H1 (cell line): ENCODE data around the gene MAJIN. TPM values are rescaled to one million over a fixed set of nuclear protein-coding genes. Genes with fewer than 3 reads are reported as not detected.

Experiments used
- CTCF ChIA-PET: fragments of 300-600 bp; sonication (Branson Sonifier 250); formaldehyde crosslinking; loops from one replicate; lab custom pipeline; 2021; ENCODE audit not compliant: partially characterized antibody; lab: Charles Lee
- POLR2A ChIA-PET: fragments of 300-600 bp; sonication (Branson Sonifier 250); formaldehyde crosslinking; loops from one replicate; lab custom pipeline; 2021; ENCODE audit warnings: inconsistent platforms; ENCODE audit not compliant: partially characterized antibody; lab: Charles Lee
- DNase-seq, 2 experiments: peaks; one replicate each; pipeline versions ENCODE4 v3.0.0 to v3.0.0-alpha.2; 2010 to 2022; ENCODE audit warnings: low spot score in 2 of 2, low read depth in 1 of 2, mixed read lengths in 1 of 2
- FAIRE-seq: peaks from 2 replicates; lab custom pipeline; 2011; peaks lifted over from hg19 to GRCh38; lab: Jason Lieb, UNC
- H2AFZ ChIP-seq: 2 replicates; pipeline ENCODE4 v1.8.1; 2012; ENCODE audit warnings: low read length, inconsistent platforms
- H2AK5ac ChIP-seq: 2 replicates; pipeline ENCODE4 v1.6.1; 2013; ENCODE audit warnings: low read depth, low read length
- H2BK120ac ChIP-seq: replicated peaks from 2 replicates; pipeline ENCODE3; 2013; ENCODE audit warnings: low read depth, low read length, inconsistent platforms
- H2BK12ac ChIP-seq: 2 replicates; pipeline ENCODE4 v1.6.1; 2013; ENCODE audit warnings: low read depth, low read length
- H2BK15ac ChIP-seq: 2 replicates; pipeline ENCODE4 v1.6.1; 2013; ENCODE audit warnings: low read length
- H2BK20ac ChIP-seq: 2 replicates; pipeline ENCODE4 v1.6.1; 2013; ENCODE audit warnings: low read length
- H2BK5ac ChIP-seq: 2 replicates; pipeline ENCODE4 v1.6.1; 2013; ENCODE audit warnings: low read depth, low read length
- H3K14ac ChIP-seq: 2 replicates; pipeline ENCODE4 v1.6.1; 2013; ENCODE audit warnings: inconsistent platforms; ENCODE audit not compliant: insufficient read length
- H3K18ac ChIP-seq: 2 replicates; pipeline ENCODE4 v1.6.1; 2013; ENCODE audit warnings: low read length; ENCODE audit errors: extremely low read depth
- H3K23ac ChIP-seq: 2 replicates; pipeline ENCODE4 v1.6.1; 2013; ENCODE audit warnings: inconsistent platforms; ENCODE audit not compliant: insufficient read length
- H3K23me2 ChIP-seq: 2 replicates; pipeline ENCODE4 v1.6.1; 2013; ENCODE audit warnings: low read depth, low read length
- H3K27ac ChIP-seq: 2 replicates; pipeline ENCODE4 v1.6.1; 2011; ENCODE audit warnings: low read depth, low read length, inconsistent platforms
- H3K27me3 ChIP-seq, 4 experiments: replicated peaks in 1 of 4; 1 replicate in 1 of 4; 2 replicates in 3 of 4; pipeline versions ENCODE4 v1.6.1 to v1.8.1; 2011 to 2013; ENCODE audit warnings: low read length in 3 of 4, mild to moderate bottlenecking in 3 of 4, inconsistent platforms in 2 of 4, mixed read lengths in 2 of 4, moderate library complexity in 1 of 4; ENCODE audit not compliant: control insufficient read depth in 3 of 4, insufficient read depth in 3 of 4; ENCODE audit errors: extremely low read depth in 1 of 4
- H3K36me3 ChIP-seq, 4 experiments: 2 replicates each; pipeline versions ENCODE4 v1.6.1 to v1.8.1; 2011 to 2013; ENCODE audit warnings: mild to moderate bottlenecking in 4 of 4, low read length in 3 of 4, moderate library complexity in 2 of 4, control low read depth in 1 of 4, inconsistent platforms in 1 of 4; ENCODE audit not compliant: insufficient read depth in 4 of 4, control insufficient read depth in 2 of 4
- H3K4ac ChIP-seq: replicated peaks from 2 replicates; pipeline ENCODE3; 2013; ENCODE audit warnings: low read length, low read depth, mixed read lengths, inconsistent platforms; ENCODE audit not compliant: insufficient read length
- H3K4me1 ChIP-seq, 4 experiments: replicated peaks in 1 of 4; 1 replicate in 1 of 4; 2 replicates in 3 of 4; pipeline versions ENCODE4 v1.6.1 to v1.8.1; 2011 to 2013; ENCODE audit warnings: low read length in 3 of 4, inconsistent platforms in 2 of 4, mixed read lengths in 1 of 4; ENCODE audit not compliant: insufficient read depth in 4 of 4, control insufficient read depth in 3 of 4
- H3K4me2 ChIP-seq, 2 experiments: 2 replicates each; pipeline versions ENCODE4 v1.6.1 to v1.8.1; 2011 to 2013; ENCODE audit warnings: low read depth in 2 of 2, low read length in 2 of 2, control low read depth in 1 of 2, inconsistent platforms in 1 of 2, mild to moderate bottlenecking in 1 of 2; ENCODE audit not compliant: insufficient read depth in 1 of 2
- H3K4me3 ChIP-seq, 4 experiments: fragments of 200-600, 300-600 bp in 1 of 4; sonication (generic), shearing (Covaris generic), sonication (Bioruptor Twin) in 1 of 4; 2 replicates each; pipeline versions ENCODE4 v1.5.1 to v1.8.1; 2011 to 2016; ENCODE audit warnings: low read length in 4 of 4, low read depth in 3 of 4, control low read depth in 2 of 4, inconsistent platforms in 2 of 4, mild to moderate bottlenecking in 2 of 4, mixed read lengths in 1 of 4, moderate library complexity in 1 of 4; ENCODE audit not compliant: insufficient read depth in 2 of 4; ENCODE audit errors: extremely low read depth in 1 of 4
- H3K56ac ChIP-seq: replicated peaks from 2 replicates; pipeline ENCODE3; 2013; ENCODE audit warnings: low read depth, mild to moderate bottlenecking, mixed read lengths, low read length, inconsistent platforms; ENCODE audit not compliant: insufficient read length
- H3K79me1 ChIP-seq: 2 replicates; pipeline ENCODE4 v1.6.1; 2013; ENCODE audit warnings: low read depth, low read length, control low read depth
- H3K79me2 ChIP-seq, 2 experiments: 2 replicates each; pipeline versions ENCODE4 v1.6.1 to v1.8.1; 2012 to 2013; ENCODE audit warnings: low read length in 2 of 2, mild to moderate bottlenecking in 2 of 2, inconsistent platforms in 1 of 2; ENCODE audit not compliant: insufficient read depth in 2 of 2, control insufficient read depth in 1 of 2
- H3K9ac ChIP-seq, 4 experiments: replicated peaks in 1 of 4; 1 replicate in 1 of 4; 2 replicates in 3 of 4; pipeline versions ENCODE4 v1.6.1 to v1.8.1; 2011 to 2013; ENCODE audit warnings: low read depth in 3 of 4, low read length in 3 of 4, control low read depth in 2 of 4, mild to moderate bottlenecking in 2 of 4, moderate library complexity in 2 of 4, inconsistent platforms in 1 of 4; ENCODE audit errors: extremely low read depth in 1 of 4
- H3K9me3 ChIP-seq, 2 experiments: 2 replicates each; pipeline versions ENCODE4 v1.6.1 to v1.8.1; 2012 to 2013; ENCODE audit warnings: mild to moderate bottlenecking in 2 of 2, moderate library complexity in 2 of 2, control low read depth in 1 of 2, inconsistent platforms in 1 of 2, low read depth in 1 of 2, low read length in 1 of 2, mixed read lengths in 1 of 2; ENCODE audit not compliant: insufficient read depth in 2 of 2
- H4K20me1 ChIP-seq, 2 experiments: replicated peaks in 1 of 2; 2 replicates each; pipeline versions ENCODE3 to v1.8.1; 2011 to 2013; ENCODE audit warnings: inconsistent platforms in 2 of 2, low read length in 2 of 2, mild to moderate bottlenecking in 1 of 2; ENCODE audit not compliant: insufficient read depth in 2 of 2, control insufficient read depth in 1 of 2
- H4K5ac ChIP-seq: 2 replicates; pipeline ENCODE4 v1.6.1; 2013; ENCODE audit warnings: low read length, low read depth, mixed read lengths, inconsistent platforms; ENCODE audit not compliant: insufficient read length
- H4K8ac ChIP-seq: 2 replicates; pipeline ENCODE4 v1.8.0; 2013; ENCODE audit warnings: mild to moderate bottlenecking, moderate library complexity, low read length, inconsistent platforms; ENCODE audit not compliant: insufficient read depth; ENCODE audit errors: extremely low read depth
- H4K91ac ChIP-seq: replicated peaks from 2 replicates; pipeline ENCODE3; 2013; ENCODE audit warnings: low read length, mixed read lengths, inconsistent platforms; ENCODE audit not compliant: insufficient read length
- BCL11A ChIP-seq, 2 experiments: IDR thresholded peaks; one replicate each; pipeline ENCODE4 v1.6.1; 2011; ENCODE audit warnings: low read depth in 2 of 2, low read length in 2 of 2, mild to moderate bottlenecking in 2 of 2
- CHD1 ChIP-seq: IDR thresholded peaks from 2 replicates; pipeline ENCODE4 v1.6.1; 2012; ENCODE audit warnings: low read depth, low read length, improper control_type of control experiment
- NANOG ChIP-seq: IDR thresholded peaks from 2 replicates; pipeline ENCODE4 v1.6.1; 2011; ENCODE audit warnings: low read length, low read depth, mild to moderate bottlenecking, inconsistent platforms; ENCODE audit not compliant: insufficient read depth, poor library complexity, severe bottlenecking
- POLR2A ChIP-seq, 2 experiments: IDR thresholded peaks; 1 replicate in 1 of 2; 2 replicates in 1 of 2; pipeline ENCODE4 v1.6.1; 2011; ENCODE audit warnings: low read depth in 2 of 2, low read length in 2 of 2, mild to moderate bottlenecking in 2 of 2; ENCODE audit errors: control extremely low read depth in 1 of 2
- POU5F1 ChIP-seq: IDR thresholded peaks from 2 replicates; pipeline ENCODE4 v1.6.1; 2011; ENCODE audit warnings: low read depth, mild to moderate bottlenecking, low read length, moderate library complexity
- RBBP5 ChIP-seq: IDR thresholded peaks from 2 replicates; pipeline ENCODE4 v1.7.1; 2012; ENCODE audit warnings: low read depth, mild to moderate bottlenecking, inconsistent platforms, low read length, moderate library complexity, borderline replicate concordance
- RXRA ChIP-seq: IDR thresholded peaks from 2 replicates; pipeline ENCODE4 v1.6.1; 2011; ENCODE audit warnings: low read depth, mild to moderate bottlenecking, low read length, moderate library complexity; ENCODE audit not compliant: insufficient read depth
- SIX5 ChIP-seq: IDR thresholded peaks from 2 replicates; pipeline ENCODE4 v1.6.1; 2011; ENCODE audit warnings: mild to moderate bottlenecking, low read depth, low read length
- WGBS, 2 experiments: shearing (Covaris generic) in 1 of 2; methylation state at CpG; one replicate each; pipeline versions ENCODE4 v1.1.6 to v1.1.7; 2013 to 2015; ENCODE audit warnings: low lambda C conversion rate in 2 of 2, mixed read lengths in 2 of 2, inconsistent platforms in 1 of 2, low coverage in 1 of 2, missing lambda C conversion rate in 1 of 2; ENCODE audit not compliant: insufficient replicate concordance in 2 of 2, insufficient coverage in 1 of 2, insufficient read length in 1 of 2; ENCODE audit errors: extremely low coverage in 1 of 2, missing lambda C conversion rate in 1 of 2; 5-methylcytosine and 5-hydroxymethylcytosine counted together
- polyA plus RNA-seq, 7 experiments: library from polyadenylated mRNA; depleted of rRNA in 3 of 7; stranded (reverse) in 5 of 7; unstranded in 2 of 7; fragments of >200 nt in 5 of 7; fragments of 200-250 nt in 2 of 7; gene quantifications; 1 replicate in 5 of 7; 2 replicates in 1 of 7; 4 replicates in 1 of 7; pipeline versions ENCODE4 v1.2.1 to v1.2.3, GENCODE V29; 2011 to 2013; ENCODE audit warnings: missing spikeins in 2 of 7, mixed read lengths in 2 of 7
- total RNA-seq: library from RNA; stranded (reverse); fragmentation: NEBNext Ultra II Directional; extraction: Animal tissue kit (Norgen Biotek cat#: 25700); gene quantifications from 2 replicates; pipeline ENCODE4 v1.2.1, GENCODE V29; 2021

Gene MAJIN
- total and polyA plus RNA-seq, 2 of the 8 experiments (the other 6 are each of a cell fraction or from before 2014, with no cell fraction given): not detected

GRCh38 chr11:64918017-64918416, 53.9 kb downstream of the MAJIN start:
- Histone ChIP-seq H3K27me3 (no peaks in the 10 kb centered on the region), H3K4me1 (peaks cover 0 to 11% (median 4%) of the 10 kb centered on the region in 4 experiments; a peak in 5 of 7 replicates), H2BK5ac (peak overlapping the region; percentile 49; the same call in 1 of the 2 replicates), H2BK20ac (no peak overlapping the region), H3K23me2 (peaks cover 13% of the 10 kb centered on the region), H4K8ac (0 out of 2 replicates have a peak overlapping the region, but pooled peaks have one; percentile 51), H2AK5ac (no peak overlapping the region), H3K79me1 (0 out of 2 replicates have a peak, but pooled peaks cover 3% of the 10 kb centered on the region), H3K14ac (no peak overlapping the region), H3K36me3 (peaks cover 0 to 3% (median 0%) of the 10 kb centered on the region in 4 experiments; a peak in 3 of 8 replicates), H4K91ac (no peak overlapping the region), H2BK15ac (no peak overlapping the region), H2BK120ac (no peak overlapping the region), H3K18ac (no peak overlapping the region), H3K4ac (no peak overlapping the region), H4K5ac (peak overlapping the region; percentile 33), H3K9me3 (no peaks in the 10 kb centered on the region), H2AFZ (no peak overlapping the region), H3K23ac (no peak overlapping the region), H3K56ac (no peak overlapping the region), H3K9ac (no peak overlapping the region), H3K4me2 (peak overlapping the region; percentile 67 to 98), H2BK12ac (no peak overlapping the region), H3K79me2 (no peaks in the 10 kb centered on the region), H4K20me1 (peaks cover 0 to 2% of the 10 kb centered on the region in 2 experiments), H3K27ac (no peak overlapping the region), H3K4me3 (peak overlapping the region; percentile 42 to 74 (median 58); a peak in 7 of 8 replicates)
- ChIA-PET CTCF (interaction anchor here (0.6 to 6.1 kb wide), 7 partner anchors 10 to 95 kb away, joined by 3 to 37 read pairs (median 9); partner anchors contain the start of genes ARL2, BATF2 and GPHA2), POLR2A (interaction anchor here (0.9 to 1.5 kb wide), 3 partner anchors 12 to 138 kb away, joined by 3 to 6 read pairs (median 3); no protein-coding TSS in a partner anchor)
- WGBS, 2 experiments: 49% methylated on average over 4 of the region's 4 CpGs; no CpG with 5 or more reads in 1 of the 2 experiments
- FAIRE-seq (no peak), DNase-seq (no peak)
- TF ChIP-seq SIX5 (no peak), NANOG (no peak), RBBP5 (no peak), POLR2A (IDR thresholded peaks at IDR 0.05; ENCODE audit: control extremely low read depth in 1 of 2, low read depth in 2 of 2, low read length in 2 of 2) (no peak), RXRA (no peak), POU5F1 (no peak), BCL11A (IDR thresholded peaks at IDR 0.05; ENCODE audit: low read depth in 2 of 2, low read length in 2 of 2) (no peak), CHD1 (no peak)
